HepG2 (cell line): ENCODE measurements around the gene CCN2. TPM values are rescaled to one million over a fixed set of nuclear protein-coding genes. Genes with fewer than 3 reads are reported as not detected.

ENCODE experiments used
- AGO2 ChIP-seq: fragments of 200-400 bp; formaldehyde crosslinking; optimal IDR thresholded peaks from 2 replicates; pipeline ENCODE3; 2017; ENCODE audit warnings: mild to moderate bottlenecking, low read depth, low read length, moderate library complexity
- ATF1 ChIP-seq: IDR thresholded peaks from 2 replicates; pipeline ENCODE4 v1.6.1; 2016; ENCODE audit warnings: mild to moderate bottlenecking, control low read depth
- ELF1 ChIP-seq: sonication (generic); formaldehyde crosslinking; IDR thresholded peaks from 2 replicates; pipeline ENCODE4 v1.4.0; 2020; ENCODE audit warnings: missing genetic modification reagents
- FOSL2 ChIP-seq: sonication (generic); formaldehyde crosslinking; IDR thresholded peaks from 2 replicates; pipeline ENCODE4 v1.4.0; 2020; ENCODE audit warnings: missing genetic modification reagents
- GLI4 ChIP-seq: sonication (generic); formaldehyde crosslinking; IDR thresholded peaks from 2 replicates; pipeline ENCODE4 v1.5.1; 2020; ENCODE audit warnings: missing genetic modification reagents, mild to moderate bottlenecking, moderate library complexity, borderline replicate concordance
- HDAC1 ChIP-seq: sonication (generic); formaldehyde crosslinking; IDR thresholded peaks from 2 replicates; pipeline ENCODE4 v1.5.1; 2020; ENCODE audit warnings: mild to moderate bottlenecking, missing genetic modification reagents
- HNF4G ChIP-seq, 2 experiments: sonication (generic) in 1 of 2; formaldehyde crosslinking in 1 of 2; IDR thresholded peaks; 2 replicates each; pipeline versions ENCODE4 v1.4.0 to v1.6.1; 2011 to 2020; ENCODE audit warnings: borderline replicate concordance in 2 of 2, low read depth in 2 of 2, mild to moderate bottlenecking in 2 of 2, low read length in 1 of 2, missing genetic modification reagents in 1 of 2, moderate library complexity in 1 of 2
- HOXA3 ChIP-seq: sonication (generic); formaldehyde crosslinking; IDR thresholded peaks from 2 replicates; pipeline ENCODE4 v1.5.0; 2020; ENCODE audit warnings: missing genetic modification reagents
- NAIF1 ChIP-seq: sonication (generic); formaldehyde crosslinking; IDR thresholded peaks from 2 replicates; pipeline ENCODE4 v1.5.0; 2020; ENCODE audit warnings: mild to moderate bottlenecking, missing genetic modification reagents, borderline replicate concordance
- PRPF4 ChIP-seq: fragments of 200-400 bp; formaldehyde crosslinking; IDR thresholded peaks from 2 replicates; pipeline ENCODE4 v1.6.1; 2016; ENCODE audit warnings: low read length, low read depth; ENCODE audit not compliant: poor library complexity, severe bottlenecking
- RAD21 ChIP-seq: fragments of 450-650 bp; formaldehyde crosslinking; IDR thresholded peaks from 2 replicates; pipeline ENCODE4 v1.5.0; 2020; ENCODE audit warnings: mild to moderate bottlenecking
- RXRB ChIP-seq: IDR thresholded peaks from 2 replicates; pipeline ENCODE4 v1.6.1; 2016; ENCODE audit warnings: borderline replicate concordance, missing genetic modification reagents, missing compliant biosample characterization
- TCF7 ChIP-seq: sonication (generic); IDR thresholded peaks from 2 replicates; pipeline ENCODE4 v1.6.1; 2016; ENCODE audit warnings: antibody characterized with exemption, low read depth
- ZFX ChIP-seq: sonication (generic); formaldehyde crosslinking; IDR thresholded peaks from 2 replicates; pipeline ENCODE4 v1.4.0; 2020; ENCODE audit warnings: mild to moderate bottlenecking, low read depth, missing genetic modification reagents, moderate library complexity
- ZNF12 ChIP-seq: sonication (generic); formaldehyde crosslinking; IDR thresholded peaks from 2 replicates; pipeline ENCODE4 v1.5.0; 2020; ENCODE audit warnings: missing genetic modification reagents
- ZNF160 ChIP-seq: sonication (generic); formaldehyde crosslinking; IDR thresholded peaks from 2 replicates; pipeline ENCODE4 v1.8.0; 2022; ENCODE audit warnings: mild to moderate bottlenecking, inconsistent platforms, missing genetic modification reagents
- ZNF446 ChIP-seq: sonication (generic); formaldehyde crosslinking; IDR thresholded peaks from 2 replicates; pipeline ENCODE4 v1.5.0; 2020; ENCODE audit warnings: mild to moderate bottlenecking, missing genetic modification reagents
- polyA plus RNA-seq, 8 experiments: library from polyadenylated mRNA; depleted of rRNA in 3 of 8; stranded (reverse) in 7 of 8; unstranded in 1 of 8; fragments of >200 nt; fragmentation: Illumina TruSeq in 4 of 8; extraction: Trizol in 4 of 8; gene quantifications; 2 replicates each; pipeline versions ENCODE4 v1.2.1 to v1.2.3, GENCODE V29; 2011 to 2016; ENCODE audit warnings: low read depth in 4 of 8, missing spikeins in 1 of 8, mixed read lengths in 1 of 8; ENCODE audit not compliant: insufficient read depth in 1 of 8
- total RNA-seq, 5 experiments: library from RNA; depleted of rRNA; stranded (reverse); fragments of >200 nt; fragmentation: Illumina TruSeq; extraction: Trizol; gene quantifications; 2 replicates each; pipeline ENCODE4 v1.2.3, GENCODE V29; 2016; ENCODE audit warnings: low read depth in 1 of 5
- TF ChIP-seq, protein P1 (sequence below): IDR thresholded peaks from 2 replicates; pipeline ENCODE4 v1.4.0; 2020; ENCODE audit warnings: mild to moderate bottlenecking, missing genetic modification reagents
- TF ChIP-seq, protein P2 (sequence below): sonication (generic); formaldehyde crosslinking; IDR thresholded peaks from 2 replicates; pipeline ENCODE4 v1.5.1; 2020; ENCODE audit warnings: mild to moderate bottlenecking, missing genetic modification reagents, borderline replicate concordance
- TF ChIP-seq, protein P3 (sequence below): IDR thresholded peaks from 2 replicates; pipeline ENCODE4 v1.6.1; 2016; ENCODE audit warnings: missing genetic modification reagents, missing compliant biosample characterization

The CCN2 gene
- total and polyA plus RNA-seq, 2 of the 13 experiments (the other 11 are each of a cell fraction or from before 2014, with no cell fraction given), result 34.7 to 316 TPM

DNA sequence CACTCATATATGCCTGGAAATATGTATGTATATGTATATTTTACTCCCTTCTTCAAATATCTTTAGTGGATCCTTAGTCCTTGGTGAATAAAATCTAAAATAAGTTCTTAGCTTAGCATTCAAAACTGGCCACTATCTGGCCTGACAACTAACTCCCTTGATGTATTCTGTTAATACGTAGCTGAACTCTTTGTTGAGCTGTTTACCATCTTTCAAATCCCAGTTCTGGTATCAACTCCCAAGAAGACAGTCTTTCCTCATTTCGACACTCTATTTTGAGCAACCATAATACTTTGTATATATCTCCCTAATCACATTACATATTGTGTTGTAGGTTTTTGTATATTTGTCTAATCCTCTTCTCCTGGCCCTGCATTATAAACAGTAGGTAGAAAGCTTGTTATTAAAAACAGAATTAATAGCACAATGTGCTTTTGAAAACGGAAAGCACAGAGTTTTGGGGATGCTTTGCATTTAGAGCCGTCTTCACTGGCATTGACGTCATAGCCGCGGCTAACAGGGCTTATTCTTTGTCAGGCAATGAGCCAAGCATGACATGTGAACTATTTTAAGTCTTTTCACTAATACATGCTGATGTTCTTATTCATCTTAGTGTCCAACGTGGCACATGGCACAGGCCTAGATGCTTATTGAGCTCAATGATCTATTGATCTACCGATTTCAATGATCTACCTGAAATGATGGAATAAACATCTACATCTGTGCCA is 47.2 kb upstream of the CCN2 start (continued):
- TF ChIP-seq, protein P1, sequence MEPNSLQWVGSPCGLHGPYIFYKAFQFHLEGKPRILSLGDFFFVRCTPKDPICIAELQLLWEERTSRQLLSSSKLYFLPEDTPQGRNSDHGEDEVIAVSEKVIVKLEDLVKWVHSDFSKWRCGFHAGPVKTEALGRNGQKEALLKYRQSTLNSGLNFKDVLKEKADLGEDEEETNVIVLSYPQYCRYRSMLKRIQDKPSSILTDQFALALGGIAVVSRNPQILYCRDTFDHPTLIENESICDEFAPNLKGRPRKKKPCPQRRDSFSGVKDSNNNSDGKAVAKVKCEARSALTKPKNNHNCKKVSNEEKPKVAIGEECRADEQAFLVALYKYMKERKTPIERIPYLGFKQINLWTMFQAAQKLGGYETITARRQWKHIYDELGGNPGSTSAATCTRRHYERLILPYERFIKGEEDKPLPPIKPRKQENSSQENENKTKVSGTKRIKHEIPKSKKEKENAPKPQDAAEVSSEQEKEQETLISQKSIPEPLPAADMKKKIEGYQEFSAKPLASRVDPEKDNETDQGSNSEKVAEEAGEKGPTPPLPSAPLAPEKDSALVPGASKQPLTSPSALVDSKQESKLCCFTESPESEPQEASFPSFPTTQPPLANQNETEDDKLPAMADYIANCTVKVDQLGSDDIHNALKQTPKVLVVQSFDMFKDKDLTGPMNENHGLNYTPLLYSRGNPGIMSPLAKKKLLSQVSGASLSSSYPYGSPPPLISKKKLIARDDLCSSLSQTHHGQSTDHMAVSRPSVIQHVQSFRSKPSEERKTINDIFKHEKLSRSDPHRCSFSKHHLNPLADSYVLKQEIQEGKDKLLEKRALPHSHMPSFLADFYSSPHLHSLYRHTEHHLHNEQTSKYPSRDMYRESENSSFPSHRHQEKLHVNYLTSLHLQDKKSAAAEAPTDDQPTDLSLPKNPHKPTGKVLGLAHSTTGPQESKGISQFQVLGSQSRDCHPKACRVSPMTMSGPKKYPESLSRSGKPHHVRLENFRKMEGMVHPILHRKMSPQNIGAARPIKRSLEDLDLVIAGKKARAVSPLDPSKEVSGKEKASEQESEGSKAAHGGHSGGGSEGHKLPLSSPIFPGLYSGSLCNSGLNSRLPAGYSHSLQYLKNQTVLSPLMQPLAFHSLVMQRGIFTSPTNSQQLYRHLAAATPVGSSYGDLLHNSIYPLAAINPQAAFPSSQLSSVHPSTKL, result 0 out of 2 replicates have a peak, but pooled peaks have one; percentile 26
- TF ChIP-seq ZFX, result no peak
- no peak for TF ChIP-seq AGO2
- TF ChIP-seq FOSL2 (CRISPR knock-in tag), result no peak
- no peak for TF ChIP-seq PRPF4
- TF ChIP-seq ZNF12, result no peak
- TF ChIP-seq NAIF1 (CRISPR knock-in tag), result peak; percentile 47; the same call in 1 of the 2 replicates
- no peak for TF ChIP-seq ZNF446
- TF ChIP-seq TCF7, result 0 out of 2 replicates have a peak, but pooled peaks have one; percentile 4
- TF ChIP-seq HNF4G (IDR thresholded peaks at IDR 0.05; ENCODE audit: borderline replicate concordance, low read depth, low read length), result no peak
- no peak for TF ChIP-seq HNF4G (CRISPR knock-in tag; IDR thresholded peaks at IDR 0.05; ENCODE audit: borderline replicate concordance, low read depth)
- no peak for TF ChIP-seq ATF1 (CRISPR knock-in tag)
- TF ChIP-seq RAD21 (CRISPR knock-in tag), result no peak
- TF ChIP-seq GLI4 (CRISPR knock-in tag), result no peak
- TF ChIP-seq HOXA3 (CRISPR knock-in tag), result no peak
- TF ChIP-seq, protein P2, sequence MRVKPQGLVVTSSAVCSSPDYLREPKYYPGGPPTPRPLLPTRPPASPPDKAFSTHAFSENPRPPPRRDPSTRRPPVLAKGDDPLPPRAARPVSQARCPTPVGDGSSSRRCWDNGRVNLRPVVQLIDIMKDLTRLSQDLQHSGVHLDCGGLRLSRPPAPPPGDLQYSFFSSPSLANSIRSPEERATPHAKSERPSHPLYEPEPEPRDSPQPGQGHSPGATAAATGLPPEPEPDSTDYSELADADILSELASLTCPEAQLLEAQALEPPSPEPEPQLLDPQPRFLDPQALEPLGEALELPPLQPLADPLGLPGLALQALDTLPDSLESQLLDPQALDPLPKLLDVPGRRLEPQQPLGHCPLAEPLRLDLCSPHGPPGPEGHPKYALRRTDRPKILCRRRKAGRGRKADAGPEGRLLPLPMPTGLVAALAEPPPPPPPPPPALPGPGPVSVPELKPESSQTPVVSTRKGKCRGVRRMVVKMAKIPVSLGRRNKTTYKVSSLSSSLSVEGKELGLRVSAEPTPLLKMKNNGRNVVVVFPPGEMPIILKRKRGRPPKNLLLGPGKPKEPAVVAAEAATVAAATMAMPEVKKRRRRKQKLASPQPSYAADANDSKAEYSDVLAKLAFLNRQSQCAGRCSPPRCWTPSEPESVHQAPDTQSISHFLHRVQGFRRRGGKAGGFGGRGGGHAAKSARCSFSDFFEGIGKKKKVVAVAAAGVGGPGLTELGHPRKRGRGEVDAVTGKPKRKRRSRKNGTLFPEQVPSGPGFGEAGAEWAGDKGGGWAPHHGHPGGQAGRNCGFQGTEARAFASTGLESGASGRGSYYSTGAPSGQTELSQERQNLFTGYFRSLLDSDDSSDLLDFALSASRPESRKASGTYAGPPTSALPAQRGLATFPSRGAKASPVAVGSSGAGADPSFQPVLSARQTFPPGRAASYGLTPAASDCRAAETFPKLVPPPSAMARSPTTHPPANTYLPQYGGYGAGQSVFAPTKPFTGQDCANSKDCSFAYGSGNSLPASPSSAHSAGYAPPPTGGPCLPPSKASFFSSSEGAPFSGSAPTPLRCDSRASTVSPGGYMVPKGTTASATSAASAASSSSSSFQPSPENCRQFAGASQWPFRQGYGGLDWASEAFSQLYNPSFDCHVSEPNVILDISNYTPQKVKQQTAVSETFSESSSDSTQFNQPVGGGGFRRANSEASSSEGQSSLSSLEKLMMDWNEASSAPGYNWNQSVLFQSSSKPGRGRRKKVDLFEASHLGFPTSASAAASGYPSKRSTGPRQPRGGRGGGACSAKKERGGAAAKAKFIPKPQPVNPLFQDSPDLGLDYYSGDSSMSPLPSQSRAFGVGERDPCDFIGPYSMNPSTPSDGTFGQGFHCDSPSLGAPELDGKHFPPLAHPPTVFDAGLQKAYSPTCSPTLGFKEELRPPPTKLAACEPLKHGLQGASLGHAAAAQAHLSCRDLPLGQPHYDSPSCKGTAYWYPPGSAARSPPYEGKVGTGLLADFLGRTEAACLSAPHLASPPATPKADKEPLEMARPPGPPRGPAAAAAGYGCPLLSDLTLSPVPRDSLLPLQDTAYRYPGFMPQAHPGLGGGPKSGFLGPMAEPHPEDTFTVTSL (CRISPR knock-in tag), result peak; percentile 11; the same call in 1 of the 2 replicates
- TF ChIP-seq, protein P3, sequence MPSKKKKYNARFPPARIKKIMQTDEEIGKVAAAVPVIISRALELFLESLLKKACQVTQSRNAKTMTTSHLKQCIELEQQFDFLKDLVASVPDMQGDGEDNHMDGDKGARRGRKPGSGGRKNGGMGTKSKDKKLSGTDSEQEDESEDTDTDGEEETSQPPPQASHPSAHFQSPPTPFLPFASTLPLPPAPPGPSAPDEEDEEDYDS (CRISPR knock-in tag), result no peak
- TF ChIP-seq ELF1 (CRISPR knock-in tag), result no peak
- no peak for TF ChIP-seq ZNF160
- 0 out of 2 replicates have a peak, but pooled peaks have one; percentile 14 for TF ChIP-seq HDAC1
- TF ChIP-seq RXRB (CRISPR knock-in tag), result no peak
